CD8-positive, alpha-beta memory T cell (primary cell): Measurements from ENCODE around the gene BICRAL. TPM values are rescaled to one million over a fixed set of nuclear protein-coding genes. Genes with fewer than 3 reads are reported as not detected.
"Not testable (repeated sequence)": the region's sequence is repeated elsewhere in the genome, so short reads cannot be mapped to it uniquely, and the experiment has no call there.

Experiments
- CTCF ChIA-PET: fragments of 350-600 bp; sonication (Branson Sonifier 250); formaldehyde crosslinking; loops from one replicate; lab custom pipeline; 2021; ENCODE audit warnings: antibody characterized with exemption; lab: Charles Lee
- POLR2A ChIA-PET: fragments of 350-600 bp; sonication (Branson Sonifier 250); formaldehyde crosslinking; loops from one replicate; lab custom pipeline; 2021; ENCODE audit warnings: antibody characterized with exemption; lab: Charles Lee
- DNase-seq, 5 donors: peaks; one replicate each; pipeline versions ENCODE4 v3.0.0 to v3.0.0-alpha.2; 2020 to 2022; ENCODE audit warnings: mixed read lengths in 1 of 5
- H3K27ac ChIP-seq: one replicate; pipeline ENCODE4 v1.7.0; 2013; ENCODE audit warnings: low read depth, mild to moderate bottlenecking, low read length, moderate library complexity
- H3K27me3 ChIP-seq: 2 replicates; pipeline ENCODE4 v1.7.0; 2013; ENCODE audit warnings: low read length, mild to moderate bottlenecking; ENCODE audit not compliant: insufficient read depth, poor library complexity, severe bottlenecking
- H3K36me3 ChIP-seq: 2 replicates; pipeline ENCODE4 v1.7.0; 2013; ENCODE audit warnings: mild to moderate bottlenecking, low read length, moderate library complexity; ENCODE audit not compliant: insufficient read depth
- H3K4me1 ChIP-seq: 2 replicates; pipeline ENCODE4 v1.7.0; 2013; ENCODE audit warnings: mild to moderate bottlenecking, low read length, moderate library complexity; ENCODE audit not compliant: insufficient read depth
- H3K4me3 ChIP-seq: 2 replicates; pipeline ENCODE4 v1.7.0; 2013; ENCODE audit warnings: mild to moderate bottlenecking, low read length
- H3K9me3 ChIP-seq: 2 replicates; pipeline ENCODE4 v1.7.0; 2013; ENCODE audit warnings: mild to moderate bottlenecking, low read length
- H3K27ac Mint-ChIP-seq, 8 donors: one replicate each; pipeline ENCODE4 v1.8.0; 2020 to 2021; ENCODE audit warnings: mixed read lengths in 8 of 8, mild to moderate bottlenecking in 6 of 8, inconsistent platforms in 3 of 8, moderate library complexity in 3 of 8
- H3K27me3 Mint-ChIP-seq, 2 donors: one replicate each; pipeline ENCODE4 v1.8.0; 2020 to 2021; ENCODE audit warnings: mixed read lengths in 2 of 2, mild to moderate bottlenecking in 1 of 2, moderate library complexity in 1 of 2
- H3K36me3 Mint-ChIP-seq, 3 donors: one replicate each; pipeline ENCODE4 v1.8.0; 2020 to 2021; ENCODE audit warnings: mixed read lengths in 3 of 3, inconsistent platforms in 1 of 3, mild to moderate bottlenecking in 1 of 3
- H3K4me1 Mint-ChIP-seq, 3 donors: one replicate each; pipeline ENCODE4 v1.8.0; 2020 to 2021; ENCODE audit warnings: mixed read lengths in 3 of 3, inconsistent platforms in 1 of 3, mild to moderate bottlenecking in 1 of 3
- H3K4me3 Mint-ChIP-seq, 7 donors: one replicate each; pipeline ENCODE4 v1.8.0; 2020 to 2021; ENCODE audit warnings: mixed read lengths in 7 of 7, mild to moderate bottlenecking in 6 of 7, moderate library complexity in 4 of 7, inconsistent platforms in 2 of 7
- H3K9me3 Mint-ChIP-seq, 5 donors: one replicate each; pipeline ENCODE4 v1.8.0; 2020 to 2022; ENCODE audit warnings: mixed read lengths in 5 of 5, mild to moderate bottlenecking in 3 of 5, moderate library complexity in 2 of 5, inconsistent platforms in 1 of 5
- polyA plus RNA-seq: library from polyadenylated mRNA; unstranded; fragments of 300-500 nt; fragmentation: Illumina TruSeq; gene quantifications from one replicate; pipeline ENCODE4 v1.2.3, GENCODE V29; 2021
- total RNA-seq, 2 experiments: library from RNA; stranded (reverse); gene quantifications; one replicate each; pipeline ENCODE4 v1.2.3, GENCODE V29; 2021

Gene BICRAL
- total and polyA plus RNA-seq, 3 experiments from 2014 or later = 6.8 to 16.8 (median 15.9) TPM

- H3K4me1 ChIP-seq, H3K4me3 ChIP-seq, H3K9me3 Mint-ChIP-seq, H3K36me3 Mint-ChIP-seq, H3K9me3 ChIP-seq, POLR2A ChIA-PET, H3K36me3 ChIP-seq, H3K27me3 ChIP-seq, DNase-seq, H3K27me3 Mint-ChIP-seq, H3K27ac ChIP-seq, H3K27ac Mint-ChIP-seq: not testable (repeated sequence)
- Mint-ChIP-seq H3K4me3 (peak overlapping the region in 1 of 7 donors; percentile 13), H3K4me1 (peaks cover 8 to 14% (median 10%) of the 10 kb centered on the region in 3 donors)
- CTCF ChIA-PET = interaction anchor here (1.1 to 3.3 kb wide), 3 partner anchors 210 to 243 kb away, joined by 3 to 28 read pairs (median 6); no protein-coding TSS in a partner anchor
Measured at GRCh38 chr6:42902429-42903263, 120.8 kb downstream of the BICRAL start.

DNA sequence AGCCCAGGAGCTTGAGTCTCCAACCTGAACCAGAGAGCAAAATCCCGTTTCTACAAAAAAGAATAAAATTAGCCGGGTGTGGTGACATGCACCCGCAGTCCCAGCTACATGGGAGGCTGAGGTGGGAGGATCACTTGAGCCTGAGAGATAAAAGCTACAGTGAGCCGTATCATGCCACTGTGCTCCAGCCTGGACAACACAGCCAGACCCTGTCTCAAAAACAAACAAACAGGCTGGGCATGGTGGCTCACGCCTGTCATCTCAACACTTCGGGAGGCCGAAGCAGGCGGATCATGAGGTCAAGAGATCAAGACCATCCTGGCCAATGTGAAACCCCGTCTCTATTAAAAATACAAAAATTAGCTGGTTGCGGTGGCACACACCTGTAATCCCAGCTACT is 122.6 kb downstream of the BICRAL start:
- Mint-ChIP-seq H3K9me3 (no peaks in the 10 kb centered on the region), H3K4me3 (no peak overlapping the region), H3K36me3 (no peaks in the 10 kb centered on the region), H3K4me1 (peaks cover 6 to 10% (median 6%) of the 10 kb centered on the region in 3 donors), H3K27me3 (peaks cover 0 to 1% of the 10 kb centered on the region in 2 donors), H3K27ac (peak overlapping the region in 1 of 8 donors; percentile 64)
- H3K27me3 ChIP-seq = no peaks in the 10 kb centered on the region
- no peaks in the 10 kb centered on the region for H3K9me3 ChIP-seq
- H3K4me3 ChIP-seq = no peak overlapping the region
- CTCF ChIA-PET = interaction anchor here (1.2 to 1.8 kb wide), 3 partner anchors 225 to 245 kb away, joined by 4 to 9 read pairs (median 4); no protein-coding TSS in a partner anchor
- no peaks in the 10 kb centered on the region for H3K4me1 ChIP-seq
- no peaks in the 10 kb centered on the region for H3K36me3 ChIP-seq
- POLR2A ChIA-PET = no interaction called here
- no peak overlapping the region for H3K27ac ChIP-seq
- no peak for DNase-seq

- H3K27ac ChIP-seq = no peak overlapping the region
- DNase-seq = no peak
- no peaks in the 10 kb centered on the region for H3K9me3 Mint-ChIP-seq
- no peak overlapping the region for H3K4me3 ChIP-seq
- ChIA-PET CTCF (interaction anchor here (1.0 kb wide), 1 partner anchor 16 kb away, joined by 3 read pairs; a partner anchor contains a TSS), POLR2A (no interaction called here)
- H3K27ac Mint-ChIP-seq = no peak overlapping the region
- no peaks in the 10 kb centered on the region for H3K9me3 ChIP-seq
- H3K27me3 ChIP-seq = peaks cover 8% of the 10 kb centered on the region
- peaks cover 0 to 3% (median 3%) of the 10 kb centered on the region in 3 donors for H3K4me1 Mint-ChIP-seq
- no peaks in the 10 kb centered on the region for H3K36me3 Mint-ChIP-seq
- H3K4me3 Mint-ChIP-seq = no peak overlapping the region
- H3K4me1 ChIP-seq = no peaks in the 10 kb centered on the region
- H3K27me3 Mint-ChIP-seq = peaks cover 8 to 10% of the 10 kb centered on the region in 2 donors
- H3K36me3 ChIP-seq = no peaks in the 10 kb centered on the region
Measured at GRCh38 chr6:42907336-42907735, 125.5 kb downstream of the BICRAL start.

DNA sequence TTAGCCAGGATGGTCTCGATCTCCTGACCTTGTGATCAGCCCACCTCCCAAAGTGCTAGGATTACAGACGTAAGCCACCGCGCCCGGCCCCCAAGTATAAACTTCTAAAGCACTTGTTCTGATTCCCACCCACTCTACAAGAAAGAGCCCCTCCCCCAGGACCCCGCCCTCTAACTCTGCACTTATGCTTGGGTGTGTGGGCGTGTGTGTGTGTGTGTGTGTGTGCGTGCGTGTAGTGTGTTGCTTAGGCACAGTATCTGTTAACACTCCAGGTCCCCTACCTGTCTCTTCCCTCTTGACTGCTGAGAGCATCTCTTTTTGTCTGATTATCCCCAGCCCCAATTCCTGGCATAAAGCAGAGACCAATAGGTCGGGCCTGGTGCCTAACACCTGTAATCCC is 128.0 kb downstream of the BICRAL start:
- Histone ChIP-seq H3K36me3 (no peaks in the 10 kb centered on the region), H3K4me3 (no peak overlapping the region), H3K4me1 (no peaks in the 10 kb centered on the region), H3K27ac (no peak overlapping the region), H3K9me3 (no peaks in the 10 kb centered on the region), H3K27me3 (peaks cover 8% of the 10 kb centered on the region)
- peaks cover 0 to 3% (median 3%) of the 10 kb centered on the region in 3 donors for H3K4me1 Mint-ChIP-seq
- POLR2A ChIA-PET = interaction anchor here (0.6 kb wide), 1 partner anchor 167 kb away, joined by 4 read pairs; no protein-coding TSS in a partner anchor
- no peak for DNase-seq
- H3K36me3 Mint-ChIP-seq = no peaks in the 10 kb centered on the region
- CTCF ChIA-PET = interaction anchor here (2.2 kb wide), 1 partner anchor 234 kb away, joined by 11 read pairs; no protein-coding TSS in a partner anchor
- no peak overlapping the region for H3K4me3 Mint-ChIP-seq
- H3K9me3 Mint-ChIP-seq = no peaks in the 10 kb centered on the region
- H3K27me3 Mint-ChIP-seq = peaks cover 13 to 16% of the 10 kb centered on the region in 2 donors
- H3K27ac Mint-ChIP-seq = no peak overlapping the region

- Mint-ChIP-seq H3K4me3 (peak overlapping the region in 1 of 7 donors; percentile 56), H3K36me3 (no peaks in the 10 kb centered on the region), H3K27ac (peak overlapping the region in 1 of 8 donors; percentile 63), H3K27me3 (peaks cover 15 to 18% of the 10 kb centered on the region in 2 donors), H3K9me3 (no peaks in the 10 kb centered on the region), H3K4me1 (peaks cover 0 to 3% (median 3%) of the 10 kb centered on the region in 3 donors)
- Histone ChIP-seq H3K27me3 (peaks cover 8% of the 10 kb centered on the region), H3K9me3 (no peaks in the 10 kb centered on the region), H3K27ac (no peak overlapping the region), H3K4me3 (no peak overlapping the region), H3K4me1 (no peaks in the 10 kb centered on the region), H3K36me3 (no peaks in the 10 kb centered on the region)
- no peak for DNase-seq
- CTCF ChIA-PET = no interaction called here
- POLR2A ChIA-PET = no interaction called here
Measured at GRCh38 chr6:42911171-42912021, 129.5 kb downstream of the BICRAL start.

- Mint-ChIP-seq H3K27ac (no peak overlapping the region), H3K4me1 (peaks cover 0 to 3% (median 3%) of the 10 kb centered on the region in 3 donors), H3K4me3 (no peak overlapping the region), H3K9me3 (no peaks in the 10 kb centered on the region), H3K27me3 (peaks cover 14 to 18% of the 10 kb centered on the region in 2 donors), H3K36me3 (no peaks in the 10 kb centered on the region)
- peaks cover 8% of the 10 kb centered on the region for H3K27me3 ChIP-seq
- H3K4me1 ChIP-seq = no peaks in the 10 kb centered on the region
- no peaks in the 10 kb centered on the region for H3K36me3 ChIP-seq
- no peak for DNase-seq
- ChIA-PET CTCF (interaction anchor here (1.4 to 1.8 kb wide), 2 partner anchors 15 to 229 kb away, joined by 4 to 5 read pairs; partner anchors contain the start of gene CNPY3), POLR2A (interaction anchor here (1.1 kb wide), 1 partner anchor 15 kb away, joined by 5 read pairs; the partner anchor contains the start of gene CNPY3)
- H3K27ac ChIP-seq = no peak overlapping the region
- H3K9me3 ChIP-seq = no peaks in the 10 kb centered on the region
- no peak overlapping the region for H3K4me3 ChIP-seq
Measured at GRCh38 chr6:42914546-42914945, 132.7 kb downstream of the BICRAL start.

DNA sequence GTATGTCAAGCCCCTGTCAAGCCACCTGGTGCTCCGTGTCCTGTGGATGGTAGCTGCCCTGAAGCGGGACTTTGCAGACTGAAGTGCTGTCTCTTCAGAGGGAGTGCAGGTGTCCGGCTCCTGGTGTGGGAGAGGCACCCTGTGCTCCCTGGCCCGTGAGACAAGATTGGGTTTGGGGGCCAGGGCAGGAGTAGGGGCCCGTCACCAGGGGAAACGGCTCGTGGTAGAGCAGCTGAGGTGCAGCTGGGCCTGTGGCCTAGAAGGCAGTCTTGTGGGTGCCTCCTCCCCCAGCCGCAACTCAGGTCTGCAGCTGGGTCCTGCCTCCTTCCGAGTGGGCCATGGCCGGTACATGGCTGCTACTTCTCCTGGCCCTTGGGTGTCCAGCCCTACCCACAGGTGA is 133.9 kb downstream of the BICRAL start, which contains the start of gene PTCRA:
TSS of gene PTCRA (plus strand) at position 322 of the 400 bp plus-strand sequence. CDS start at position 339, 17 bp downstream.
- peaks cover 8% of the 10 kb centered on the region for H3K27me3 ChIP-seq
- peak within 1 kb of the TSS in 1 of 8 donors; percentile 17 for H3K27ac Mint-ChIP-seq
- no peak within 1 kb of the TSS for H3K4me3 Mint-ChIP-seq
- ChIA-PET CTCF (interaction anchor here (0.7 to 1.3 kb wide), 2 partner anchors 12 to 14 kb away, joined by 3 read pairs; no protein-coding TSS in a partner anchor), POLR2A (interaction anchor here (1.1 kb wide), 1 partner anchor 14 kb away, joined by 5 read pairs; the partner anchor contains the start of gene CNPY3)
- H3K36me3 Mint-ChIP-seq = no peaks in the 10 kb centered on the region
- no peaks in the 10 kb centered on the region for H3K36me3 ChIP-seq
- H3K9me3 Mint-ChIP-seq = no peaks in the 10 kb centered on the region
- peaks cover 0 to 3% (median 3%) of the 10 kb centered on the region in 3 donors for H3K4me1 Mint-ChIP-seq
- H3K4me1 ChIP-seq = no peaks in the 10 kb centered on the region
- no peak within 1 kb of the TSS for H3K27ac ChIP-seq
- no peak within 1 kb of the TSS for H3K4me3 ChIP-seq
- no peaks in the 10 kb centered on the region for H3K9me3 ChIP-seq
- no peak for DNase-seq
- peaks cover 14 to 18% of the 10 kb centered on the region in 2 donors for H3K27me3 Mint-ChIP-seq
